Motor neuron (in vitro differentiated cells): Measurements from ENCODE around the gene YEATS2. TPM values are rescaled to one million over a fixed set of nuclear protein-coding genes. Genes with fewer than 3 reads are reported as not detected.
A peak's percentile ranks its signal among the peaks of the same experiment; 100 is the strongest.

Experiments used
- ATAC-seq, 8 experiments: fragments of 200-7000 bp; cut with Tn5 transposase; replicated peaks in 6 of 8; 2 replicates each; pipeline ENCODE4 v1.8.0; 2021; ENCODE audit warnings: mild to moderate bottlenecking in 8 of 8, moderate library complexity in 8 of 8
- H3K27ac ChIP-seq, 2 donors: fragments of 250-450 bp; sonication (Bioruptor Pico); 2 replicates each; pipeline ENCODE4 v1.9.0; 2021; ENCODE audit warnings: antibody characterized with exemption in 2 of 2, mild to moderate bottlenecking in 2 of 2, moderate library complexity in 1 of 2
- H3K4me1 ChIP-seq, 2 donors: fragments of 250-450 bp; sonication (Bioruptor Pico); replicated peaks in 1 of 2; 2 replicates each; pipeline ENCODE4 v1.6.1; 2021; ENCODE audit warnings: antibody characterized with exemption in 2 of 2, mild to moderate bottlenecking in 2 of 2, moderate library complexity in 1 of 2
- H3K4me3 ChIP-seq, 5 donors: fragments of 250-450 bp; sonication (Bioruptor Pico); 2 replicates each; pipeline ENCODE4 v1.9.0; 2021; ENCODE audit warnings: antibody characterized with exemption in 5 of 5, mild to moderate bottlenecking in 5 of 5, moderate library complexity in 4 of 5
- WGBS, 10 experiments: fragments of 450-650 bp; shearing (Covaris generic); methylation state at CpG; one replicate each; pipeline ENCODE4 v1.0.0; 2022; 5-methylcytosine and 5-hydroxymethylcytosine counted together
- in situ Hi-C, 9 experiments: fragments of 400-800 bp; cut with MboI; loops; one replicate each; pipeline ENCODE4 v1.15.0; 2021; ENCODE audit warnings: low sequenced_read_pairs in 9 of 9, low pct_unique_long_range_greater_than_20kb in 2 of 9; ENCODE audit not compliant: unreplicated experiment in 9 of 9
- total RNA-seq, 8 experiments: library from RNA; unstranded; fragments of 300-600 nt; gene quantifications; 2 replicates each; pipeline versions ENCODE4 v1.2.3 to v1.2.4, GENCODE V29; 2022

The YEATS2 gene
- total RNA-seq, 8 experiments from 2014 or later, result 33.9 to 98.9 (median 44.2) TPM

GRCh38 chr3:183790700-183791099, 93.1 kb downstream of the YEATS2 start:
- no peak for ATAC-seq
- Histone ChIP-seq H3K4me3 (no peak overlapping the region), H3K4me1 (no peaks in the 10 kb centered on the region), H3K27ac (no peak overlapping the region)
- WGBS, 10 experiments, result 94 to 100% (median 96%) methylated on average over 1 to 16 of the region's 16 CpGs
- in situ Hi-C loops, result no loop called here

DNA sequence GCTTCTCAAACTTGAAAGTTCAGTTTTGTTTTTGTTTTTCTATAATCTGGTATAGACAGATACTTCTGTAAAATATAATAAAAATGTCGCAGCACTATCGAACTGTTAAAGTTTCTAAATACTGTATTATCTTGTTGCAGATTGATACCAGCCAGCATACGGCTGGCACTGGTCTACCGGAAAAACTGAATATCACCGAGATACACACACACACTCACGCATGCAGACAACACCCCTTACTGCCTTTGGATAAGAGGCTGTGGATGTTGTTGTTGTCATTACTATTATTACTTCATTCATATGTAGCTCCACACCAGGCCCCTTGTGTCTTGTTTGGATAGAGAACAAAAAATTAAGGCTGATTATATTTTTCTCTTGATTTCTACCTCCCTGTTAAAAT, 95.4 kb downstream of the YEATS2 start:
- no peak overlapping the region for H3K27ac ChIP-seq
- in situ Hi-C loops, result no loop called here
- no peaks in the 10 kb centered on the region for H3K4me1 ChIP-seq

GRCh38 chr3:183794452-183794851, 96.9 kb downstream of the YEATS2 start:
- in situ Hi-C loops, result no loop called here

More for the DNA sequence above, 95.4 kb downstream of the YEATS2 start:
- no peak overlapping the region for H3K4me3 ChIP-seq
- ATAC-seq, result no peak
- WGBS, 10 experiments, result 74 to 100% (median 92%) methylated on average over 2 to 6 of the region's 6 CpGs; no CpG with 5 or more reads in 1 of the 10 experiments

DNA sequence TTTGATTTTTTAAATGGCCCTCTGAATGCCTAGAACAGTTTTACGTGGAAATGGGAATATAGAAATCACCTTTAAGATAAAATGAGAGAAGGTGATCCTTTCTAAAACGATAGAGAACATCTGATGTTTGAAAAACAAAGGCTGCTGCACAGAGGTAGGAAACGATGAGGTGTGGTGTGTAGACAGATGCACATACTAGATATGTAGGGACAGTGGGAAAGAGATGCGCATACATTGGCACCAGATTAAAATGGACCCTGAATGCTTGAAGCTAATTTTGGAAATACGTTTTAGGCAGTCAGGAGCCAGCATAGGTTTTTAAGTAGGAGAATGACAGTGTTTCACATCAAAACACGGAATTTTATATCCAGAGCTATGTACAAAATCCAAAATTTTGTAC, 98.8 kb downstream of the YEATS2 start:
- in situ Hi-C loops, result no loop called here
- ATAC-seq, result peak in 3 of 8 experiments; percentile 67 to 74 (median 67)
- no peak overlapping the region for H3K4me3 ChIP-seq
- no peak overlapping the region for H3K27ac ChIP-seq
- no peaks in the 10 kb centered on the region for H3K4me1 ChIP-seq
- 19 to 100% (median 90%) methylated on average over 1 to 6 of the region's 6 CpGs for WGBS, 10 experiments

More at GRCh38 chr3:183794452-183794851, 96.9 kb downstream of the YEATS2 start:
- no peak for ATAC-seq
- Histone ChIP-seq H3K4me1 (no peaks in the 10 kb centered on the region), H3K27ac (no peak overlapping the region), H3K4me3 (no peak overlapping the region)
- 86 to 100% (median 100%) methylated on average over 1 to 4 of the region's 4 CpGs; no CpG with 5 or more reads in 5 of the 10 experiments for WGBS, 10 experiments

- Histone ChIP-seq H3K4me3 (no peak overlapping the region), H3K27ac (no peak overlapping the region), H3K4me1 (no peaks in the 10 kb centered on the region)
- no peak for ATAC-seq
- in situ Hi-C loops, result no loop called here
- WGBS, 10 experiments, result 90 to 100% (median 98%) methylated on average over 1 to 6 of the region's 9 CpGs; no CpG with 5 or more reads in 4 of the 10 experiments
Observed at GRCh38 chr3:183797996-183798395, 100.4 kb downstream of the YEATS2 start.

DNA sequence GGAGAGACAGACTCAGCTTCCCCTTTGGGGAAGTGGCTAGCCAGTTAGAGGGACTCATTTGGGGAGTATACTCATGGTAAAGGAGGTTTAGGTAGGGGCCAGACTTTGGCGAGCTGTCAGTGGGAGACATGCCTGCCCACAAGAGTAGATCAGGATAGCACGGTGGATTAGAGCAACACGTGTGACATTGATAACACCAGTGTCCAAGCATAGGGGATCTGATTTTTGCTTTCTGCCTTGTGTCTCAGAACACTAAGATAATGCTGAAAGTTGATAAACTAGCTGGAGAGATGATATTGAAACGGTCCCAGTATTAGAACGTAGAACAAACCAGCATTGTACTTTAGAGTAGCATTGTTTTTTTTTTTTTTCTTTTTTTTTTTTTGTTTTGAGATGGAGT, 101.9 kb downstream of the YEATS2 start:
- Histone ChIP-seq H3K4me3 (no peak overlapping the region), H3K27ac (no peak overlapping the region), H3K4me1 (no peaks in the 10 kb centered on the region)
- in situ Hi-C loops, result no loop called here
- ATAC-seq, result no peak
- 87 to 100% (median 100%) methylated on average over 1 to 4 of the region's 5 CpGs; no CpG with 5 or more reads in 6 of the 10 experiments for WGBS, 10 experiments

- WGBS, 10 experiments, result 84 to 100% (median 94%) methylated on average over 1 to 6 of the region's 8 CpGs; no CpG with 5 or more reads in 4 of the 10 experiments
- ATAC-seq, result no peak
- H3K27ac ChIP-seq, result no peak overlapping the region
- no peaks in the 10 kb centered on the region for H3K4me1 ChIP-seq
- no peak overlapping the region for H3K4me3 ChIP-seq
- in situ Hi-C loops, result no loop called here
Observed at GRCh38 chr3:183800243-183800863, 102.8 kb downstream of the YEATS2 start.

DNA sequence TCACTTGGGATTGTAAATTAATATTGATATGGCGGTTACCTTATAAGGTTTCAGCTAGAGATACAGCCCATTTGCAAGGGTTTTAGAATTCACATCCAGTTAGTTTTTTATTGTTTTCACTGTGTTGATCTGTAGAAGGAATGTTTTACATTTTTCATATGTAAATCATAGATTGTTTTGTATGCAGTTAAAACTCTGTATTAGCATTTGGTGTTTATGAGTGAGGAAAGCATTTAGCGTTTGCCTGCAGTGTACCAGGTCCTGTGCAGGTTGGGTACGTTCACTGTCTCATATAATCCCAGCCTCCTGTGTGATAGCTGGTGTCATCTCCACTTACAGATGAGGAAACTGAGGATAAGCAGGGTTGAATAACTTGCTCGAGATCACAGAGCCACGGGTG, 104.0 kb downstream of the YEATS2 start:
- ATAC-seq, result peak in 3 of 8 experiments; percentile 10 to 65 (median 65)
- in situ Hi-C loops, result no loop called here
- Histone ChIP-seq H3K4me3 (no peak overlapping the region), H3K4me1 (no peaks in the 10 kb centered on the region), H3K27ac (no peak overlapping the region)
- WGBS, 10 experiments, result 17 to 100% (median 93%) methylated on average over 1 to 5 of the region's 5 CpGs; no CpG with 5 or more reads in 2 of the 10 experiments

DNA sequence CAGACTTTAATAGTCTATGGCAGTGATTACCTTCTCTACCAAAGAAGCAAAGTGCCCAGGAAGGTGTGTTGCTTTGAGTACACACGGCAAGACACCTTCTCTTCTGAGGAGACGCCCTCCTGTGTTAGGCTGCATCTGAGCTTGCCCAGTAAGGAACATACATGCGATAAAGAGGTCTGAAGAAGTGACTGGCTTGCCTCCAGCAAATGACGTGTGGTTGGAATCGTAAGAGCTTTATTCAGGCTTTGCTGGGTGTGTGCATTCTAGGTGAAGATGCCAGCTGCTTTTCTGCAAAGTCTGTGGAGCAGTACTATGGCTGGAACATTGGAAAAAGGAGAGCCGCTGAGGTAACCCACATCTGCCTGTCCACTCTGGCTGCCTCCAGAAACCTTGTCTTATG, 105.4 kb downstream of the YEATS2 start:
- H3K27ac ChIP-seq, result no peak overlapping the region
- no peaks in the 10 kb centered on the region for H3K4me1 ChIP-seq
- in situ Hi-C loops, result no loop called here
- ATAC-seq, result peak in 3 of 8 experiments; percentile 56 to 88 (median 63)
- 0 to 100% (median 100%) methylated on average over 1 to 3 of the region's 6 CpGs; no CpG with 5 or more reads in 3 of the 10 experiments for WGBS, 10 experiments
- H3K4me3 ChIP-seq, result no peak overlapping the region

- H3K27ac ChIP-seq, result no peak overlapping the region
- in situ Hi-C loops, result no loop called here
- ATAC-seq, result no peak
- no peak overlapping the region for H3K4me3 ChIP-seq
- 80 to 100% (median 97%) methylated on average over 1 to 11 of the region's 12 CpGs; no CpG with 5 or more reads in 1 of the 10 experiments for WGBS, 10 experiments
- no peaks in the 10 kb centered on the region for H3K4me1 ChIP-seq
Observed at GRCh38 chr3:183807209-183807728, 109.7 kb downstream of the YEATS2 start.

DNA sequence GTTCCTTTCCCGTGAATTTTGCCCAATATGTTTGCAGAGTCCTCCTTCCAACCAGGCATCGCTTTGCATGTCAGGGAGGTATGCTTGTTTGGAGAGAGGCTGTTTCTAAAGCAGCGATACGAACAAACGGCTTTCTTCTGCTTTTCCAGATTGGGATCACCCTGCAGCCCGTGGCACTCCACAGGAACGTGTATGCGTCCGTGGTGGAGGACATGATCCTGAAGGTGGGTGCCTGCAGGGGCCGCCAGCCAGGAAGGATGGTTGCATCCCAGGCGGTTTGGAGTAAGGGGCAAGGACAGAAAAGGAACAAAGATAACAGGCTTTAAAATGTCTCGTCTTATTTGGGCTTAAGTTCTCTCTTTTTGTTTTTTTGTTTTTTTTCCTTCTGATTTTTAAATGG, 110.3 kb downstream of the YEATS2 start:
- 86 to 100% (median 95%) methylated on average over 3 to 10 of the region's 12 CpGs; no CpG with 5 or more reads in 2 of the 10 experiments for WGBS, 10 experiments
- ATAC-seq, result no peak
- Histone ChIP-seq H3K4me1 (no peaks in the 10 kb centered on the region), H3K4me3 (no peak overlapping the region), H3K27ac (no peak overlapping the region)
- in situ Hi-C loops, result no loop called here

- no peak for ATAC-seq
- Histone ChIP-seq H3K27ac (no peak overlapping the region), H3K4me1 (no peaks in the 10 kb centered on the region), H3K4me3 (no peak overlapping the region)
- 94 to 100% (median 100%) methylated on average over 1 to 10 of the region's 11 CpGs; no CpG with 5 or more reads in 1 of the 10 experiments for WGBS, 10 experiments
- in situ Hi-C loops, result no loop called here
Observed at GRCh38 chr3:183808355-183808754, 110.8 kb downstream of the YEATS2 start.

GRCh38 chr3:183809270-183809669, 111.7 kb downstream of the YEATS2 start:
- peak in 1 of 8 experiments; percentile 15 for ATAC-seq
- in situ Hi-C loops, result no loop called here
- 97 to 100% (median 100%) methylated on average over 1 to 5 of the region's 5 CpGs for WGBS, 10 experiments
- no peaks in the 10 kb centered on the region for H3K4me1 ChIP-seq
- no peak overlapping the region for H3K27ac ChIP-seq
- H3K4me3 ChIP-seq, result no peak overlapping the region
